ENCODE data around the gene DEFB132. TPM values are rescaled to one million over a fixed set of nuclear protein-coding genes. Genes with fewer than 3 reads are reported as not detected.
A peak's percentile ranks its signal among the peaks of the same experiment; 100 is the strongest.

DEFB132 gene
- total RNA-seq, 1 donor from 2014 or later: not detected

DNA sequence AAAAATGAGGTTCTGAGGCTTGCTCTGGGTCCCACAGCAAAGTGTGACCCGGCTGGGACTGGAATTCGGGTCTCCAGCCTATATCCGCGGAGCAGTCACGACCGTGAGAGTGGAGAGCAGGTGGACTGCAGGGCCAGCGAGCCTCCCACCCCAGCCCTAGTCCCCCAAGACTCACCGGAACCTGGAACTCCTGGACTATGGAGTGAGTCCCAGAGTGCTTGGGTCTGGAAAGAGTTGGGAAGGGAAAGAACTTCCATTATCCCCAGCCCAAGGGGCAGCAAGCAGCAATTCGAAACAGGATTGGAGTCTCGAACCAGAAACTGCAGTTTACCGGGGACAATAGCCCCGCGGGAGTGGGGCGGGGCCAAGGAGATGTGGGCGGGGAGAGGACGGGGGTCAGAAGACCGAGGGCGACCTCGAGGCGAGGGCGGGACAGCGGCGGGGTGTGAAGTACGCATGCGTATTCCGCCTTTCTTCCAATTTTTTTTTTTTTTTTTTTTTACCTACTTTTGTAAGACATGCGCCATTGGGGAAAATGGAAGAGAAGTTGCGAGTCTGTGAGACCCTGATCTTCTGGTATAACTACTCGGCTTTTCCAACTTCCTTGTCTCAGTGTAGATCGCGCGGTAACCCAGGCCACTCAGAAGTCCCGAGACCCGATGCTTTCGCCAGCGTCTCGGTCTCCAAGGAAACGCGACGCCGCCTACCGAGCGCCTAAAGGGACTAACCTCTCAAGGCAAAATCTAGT lies 32.7 kb downstream of the DEFB132 start, which contains the start of gene C20orf96:
C20orf96 (minus strand) TSS at position 667 of the 748 bp plus-strand sequence; CDS start at position 527, 140 bp downstream.
- Mint-ChIP-seq H3K9me3 (no peaks in the 10 kb centered on the region), H3K4me1 (ENCODE audit: low read depth) (peaks cover 21% of the 10 kb centered on the region), H3K27me3 (ENCODE audit: low read depth) (no peaks in the 10 kb centered on the region), H3K4me3 (ENCODE audit: low read depth) (no peak within 1 kb of the TSS), H3K27ac (peak within 1 kb of the TSS; percentile 87), H3K36me3 (ENCODE audit: low read depth) (peaks cover 11% of the 10 kb centered on the region)
- DNase-seq (ENCODE audit: low spot score): peak; percentile 84
- intact Hi-C loops (cut with micrococcal nuclease): loop anchor here (1.0 kb wide), 1 partner anchor 37 kb away; no protein-coding TSS in a partner anchor

DNA sequence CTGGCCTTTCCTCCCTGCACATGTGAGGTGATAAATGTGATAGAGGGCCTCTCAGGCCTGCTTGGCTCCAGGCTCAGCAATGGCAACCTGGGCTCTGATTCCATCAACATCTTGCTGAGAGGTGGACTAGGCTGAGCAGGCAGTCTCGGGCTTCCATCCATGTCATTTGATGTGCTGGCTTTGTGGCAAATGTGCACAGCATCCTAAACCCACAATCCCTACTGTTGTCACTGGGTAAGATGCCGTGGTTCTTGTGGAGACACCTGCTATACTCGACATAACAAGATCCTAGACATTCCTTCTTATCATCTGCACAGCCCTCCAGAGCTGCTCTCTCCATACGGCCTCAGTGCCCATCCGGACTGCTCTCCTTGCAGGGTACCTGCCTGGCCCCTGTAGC lies 37.1 kb downstream of the DEFB132 start:
- intact Hi-C loops (cut with micrococcal nuclease): loop anchor here (5.0 kb wide), 1 partner anchor 248 kb away; the partner anchor contains the start of gene CSNK2A1
- Mint-ChIP-seq H3K4me3 (ENCODE audit: low read depth) (no peak overlapping the region), H3K27ac (no peak overlapping the region), H3K4me1 (ENCODE audit: low read depth) (peaks cover 22% of the 10 kb centered on the region), H3K27me3 (ENCODE audit: low read depth) (no peaks in the 10 kb centered on the region), H3K36me3 (ENCODE audit: low read depth) (peaks cover 20% of the 10 kb centered on the region), H3K9me3 (no peaks in the 10 kb centered on the region)
- no peak for DNase-seq (ENCODE audit: low spot score)

DNA sequence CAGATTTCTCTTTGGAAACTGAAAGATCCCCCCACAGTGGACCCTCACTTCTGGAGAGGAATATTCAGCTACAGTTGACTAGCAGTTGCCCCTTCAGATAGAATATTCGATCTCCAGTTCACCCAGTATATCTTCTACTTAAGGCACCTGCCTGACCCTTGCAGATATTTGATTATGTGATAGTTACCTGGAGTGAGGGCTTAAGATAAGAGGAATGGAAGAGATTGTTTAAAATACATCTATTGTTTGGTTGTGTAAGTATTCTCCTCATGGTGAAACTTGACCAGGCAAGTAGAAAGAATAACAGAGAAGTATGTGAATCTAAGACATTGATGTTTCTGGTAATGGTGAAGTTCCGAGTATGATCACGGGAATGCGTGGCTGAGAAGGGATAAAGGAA lies 38.3 kb downstream of the DEFB132 start:
- peaks cover 26% of the 10 kb centered on the region for H3K4me1 Mint-ChIP-seq (ENCODE audit: low read depth)
- H3K36me3 Mint-ChIP-seq (ENCODE audit: low read depth): peaks cover 29% of the 10 kb centered on the region
- no peaks in the 10 kb centered on the region for H3K9me3 Mint-ChIP-seq
- H3K27me3 Mint-ChIP-seq (ENCODE audit: low read depth): no peaks in the 10 kb centered on the region
- DNase-seq (ENCODE audit: low spot score): no peak
- H3K27ac Mint-ChIP-seq: peak overlapping the region; percentile 28
- intact Hi-C loops (cut with micrococcal nuclease): loop anchor here (5.0 kb wide), 1 partner anchor 246 kb away; the partner anchor contains the start of gene CSNK2A1
- H3K4me3 Mint-ChIP-seq (ENCODE audit: low read depth): peak overlapping the region; percentile 99

DNA sequence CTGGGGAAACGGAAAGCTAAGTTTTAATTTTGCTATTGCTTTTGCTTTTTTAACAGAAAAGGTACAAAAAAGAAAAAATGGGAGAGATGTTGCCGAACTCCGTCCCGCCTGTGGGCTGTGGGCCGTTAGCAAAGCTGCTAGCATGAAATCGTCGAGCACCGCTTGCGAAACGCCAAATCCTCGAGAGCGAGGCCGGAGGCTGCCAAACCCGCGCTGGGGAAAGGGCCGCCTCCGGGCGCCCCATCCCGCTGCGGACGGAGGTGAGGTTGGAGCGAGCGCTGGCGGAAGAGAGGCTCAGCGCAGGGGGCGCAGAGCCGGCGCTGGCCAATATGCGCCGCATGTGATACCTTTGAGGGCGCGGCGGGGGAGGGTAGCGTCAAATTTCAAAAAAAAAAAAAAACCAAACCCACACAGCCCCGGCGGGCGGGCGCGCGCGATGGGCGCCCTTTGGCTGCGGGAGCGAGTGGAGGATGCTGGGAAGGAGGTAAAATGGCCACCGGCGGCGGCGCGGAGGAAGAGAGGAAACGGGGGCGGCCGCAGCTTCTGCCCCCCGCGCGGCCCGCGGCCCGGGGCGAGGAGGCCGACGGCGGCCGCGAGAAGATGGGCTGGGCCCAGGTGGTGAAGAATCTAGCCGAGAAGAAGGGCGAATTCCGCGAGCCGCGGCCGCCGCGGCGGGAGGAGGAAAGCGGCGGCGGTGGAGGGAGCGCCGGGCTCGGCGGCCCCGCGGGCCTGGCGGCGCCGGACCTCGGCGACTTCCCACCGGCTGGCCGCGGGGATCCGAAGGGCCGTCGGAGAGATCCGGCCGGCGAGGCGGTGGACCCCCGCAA lies 39.8 kb downstream of the DEFB132 start, which contains the start of gene ZCCHC3:
ZCCHC3 (plus strand) TSS at position 473 of the 827 bp plus-strand sequence; CDS start at position 490, 17 bp downstream.
- peak; percentile 85 for DNase-seq (ENCODE audit: low spot score)
- peaks cover 38% of the 10 kb centered on the region for H3K4me1 Mint-ChIP-seq (ENCODE audit: low read depth)
- peak within 1 kb of the TSS; percentile 99 for H3K4me3 Mint-ChIP-seq (ENCODE audit: low read depth)
- intact Hi-C loops (cut with micrococcal nuclease): loop anchor here (1.0 to 5.0 kb wide), 2 partner anchors 27 to 245 kb away; partner anchors contain the start of gene CSNK2A1
- peak within 1 kb of the TSS; percentile 99 for H3K27ac Mint-ChIP-seq
- H3K27me3 Mint-ChIP-seq (ENCODE audit: low read depth): no peaks in the 10 kb centered on the region
- peaks cover 40% of the 10 kb centered on the region for H3K36me3 Mint-ChIP-seq (ENCODE audit: low read depth)
- no peaks in the 10 kb centered on the region for H3K9me3 Mint-ChIP-seq

DNA sequence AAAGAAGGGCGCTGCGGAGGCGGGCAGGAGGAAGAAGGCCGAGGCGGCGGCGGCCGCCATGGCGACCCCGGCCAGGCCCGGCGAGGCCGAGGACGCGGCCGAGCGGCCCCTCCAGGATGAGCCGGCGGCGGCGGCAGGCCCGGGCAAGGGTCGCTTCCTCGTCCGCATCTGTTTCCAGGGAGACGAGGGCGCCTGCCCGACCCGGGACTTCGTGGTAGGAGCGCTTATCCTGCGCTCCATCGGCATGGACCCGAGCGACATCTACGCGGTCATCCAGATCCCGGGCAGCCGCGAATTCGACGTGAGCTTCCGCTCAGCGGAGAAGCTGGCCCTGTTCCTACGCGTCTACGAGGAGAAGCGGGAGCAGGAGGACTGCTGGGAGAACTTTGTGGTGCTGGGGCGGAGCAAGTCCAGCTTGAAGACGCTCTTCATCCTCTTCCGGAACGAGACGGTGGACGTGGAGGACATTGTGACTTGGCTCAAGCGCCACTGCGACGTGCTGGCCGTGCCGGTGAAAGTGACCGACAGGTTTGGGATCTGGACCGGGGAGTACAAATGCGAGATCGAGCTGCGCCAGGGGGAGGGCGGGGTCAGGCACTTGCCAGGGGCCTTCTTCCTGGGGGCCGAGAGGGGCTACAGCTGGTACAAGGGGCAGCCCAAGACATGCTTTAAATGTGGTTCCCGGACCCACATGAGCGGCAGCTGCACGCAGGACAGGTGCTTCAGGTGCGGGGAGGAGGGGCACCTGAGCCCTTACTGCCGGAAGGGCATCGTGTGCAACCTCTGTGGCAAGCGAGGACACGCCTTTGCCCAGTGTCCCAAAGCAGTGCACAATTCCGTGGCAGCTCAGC lies 40.6 kb downstream of the DEFB132 start:
- no peaks in the 10 kb centered on the region for H3K27me3 Mint-ChIP-seq (ENCODE audit: low read depth)
- peak overlapping the region; percentile 98 for H3K27ac Mint-ChIP-seq
- peak; percentile 40 for DNase-seq (ENCODE audit: low spot score)
- no peaks in the 10 kb centered on the region for H3K9me3 Mint-ChIP-seq
- H3K36me3 Mint-ChIP-seq (ENCODE audit: low read depth): peaks cover 42% of the 10 kb centered on the region
- intact Hi-C loops (cut with micrococcal nuclease): loop anchor here (1.0 to 5.0 kb wide), 2 partner anchors 26 to 244 kb away; partner anchors contain the start of gene CSNK2A1
- peak overlapping the region; percentile 99 for H3K4me3 Mint-ChIP-seq (ENCODE audit: low read depth)
- H3K4me1 Mint-ChIP-seq (ENCODE audit: low read depth): peaks cover 47% of the 10 kb centered on the region

DNA sequence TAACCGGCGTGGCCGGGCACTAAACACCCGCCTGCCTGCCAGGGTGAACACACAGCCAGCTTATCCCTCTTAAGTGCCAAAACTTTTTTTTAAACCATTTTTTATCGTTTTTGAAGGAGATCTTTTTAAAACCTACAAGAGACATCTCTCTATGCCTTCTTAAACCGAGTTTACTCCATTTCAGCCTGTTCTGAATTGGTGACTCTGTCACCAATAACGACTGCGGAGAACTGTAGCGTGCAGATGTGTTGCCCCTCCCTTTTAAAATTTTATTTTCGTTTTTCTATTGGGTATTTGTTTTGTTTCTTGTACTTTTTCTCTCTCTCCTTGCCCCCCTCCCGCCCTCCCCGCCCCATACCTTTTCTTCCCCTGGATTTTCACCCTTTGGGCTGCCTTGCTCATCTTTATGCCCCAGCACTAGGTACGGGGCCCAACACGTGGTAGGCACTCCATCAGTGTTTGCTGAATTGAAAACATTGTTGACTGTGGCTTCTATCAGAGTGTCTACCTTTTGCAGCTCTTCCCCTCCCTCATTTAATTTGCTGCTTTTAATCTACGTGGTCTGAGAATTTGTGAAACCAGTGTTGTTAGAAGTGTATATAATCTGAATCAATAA lies 41.4 kb downstream of the DEFB132 start:
- Mint-ChIP-seq H3K36me3 (ENCODE audit: low read depth) (peaks cover 42% of the 10 kb centered on the region), H3K4me1 (ENCODE audit: low read depth) (peaks cover 49% of the 10 kb centered on the region), H3K9me3 (no peaks in the 10 kb centered on the region), H3K4me3 (ENCODE audit: low read depth) (peak overlapping the region; percentile 99), H3K27me3 (ENCODE audit: low read depth) (no peaks in the 10 kb centered on the region), H3K27ac (peak overlapping the region; percentile 98)
- intact Hi-C loops (cut with micrococcal nuclease): loop anchor here (5.0 kb wide), 1 partner anchor 243 kb away; the partner anchor contains the start of gene CSNK2A1
- DNase-seq (ENCODE audit: low spot score): no peak

DNA sequence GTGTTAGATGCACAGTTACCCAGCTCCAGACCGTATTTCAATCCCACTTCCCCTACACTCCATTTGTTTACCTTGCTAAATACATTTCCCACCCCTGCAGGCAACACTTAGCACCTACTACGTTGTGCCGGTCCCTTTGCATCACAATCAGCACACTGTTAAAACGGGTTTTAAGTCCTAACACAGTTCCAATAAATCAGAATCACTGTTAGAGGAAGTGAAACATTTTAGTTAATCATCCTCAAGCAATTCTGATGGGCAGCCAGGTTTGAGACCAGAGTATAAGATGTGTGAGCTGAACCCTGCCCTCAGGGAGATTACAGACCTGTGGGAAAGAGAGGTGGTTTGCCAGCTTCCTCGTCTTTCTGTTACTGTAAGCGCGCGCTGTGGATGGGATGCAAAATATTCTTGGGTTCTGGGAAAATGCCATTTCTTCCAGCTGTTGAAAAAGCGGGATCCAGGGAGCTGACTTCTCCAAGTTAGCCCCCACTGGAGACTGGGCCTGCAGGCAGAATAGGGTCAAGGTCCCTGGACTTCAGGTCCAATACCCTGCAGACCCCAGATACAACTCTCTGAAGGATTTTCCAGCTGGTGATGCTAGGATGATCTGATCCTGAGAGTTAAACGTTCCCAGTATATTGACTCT lies 42.9 kb downstream of the DEFB132 start:
- Mint-ChIP-seq H3K4me1 (ENCODE audit: low read depth) (peaks cover 47% of the 10 kb centered on the region), H3K27me3 (ENCODE audit: low read depth) (no peaks in the 10 kb centered on the region), H3K9me3 (no peaks in the 10 kb centered on the region), H3K36me3 (ENCODE audit: low read depth) (peaks cover 42% of the 10 kb centered on the region), H3K27ac (no peak overlapping the region), H3K4me3 (ENCODE audit: low read depth) (peak overlapping the region; percentile 76)
- no peak for DNase-seq (ENCODE audit: low spot score)
- intact Hi-C loops (cut with micrococcal nuclease): no loop called here

DNA sequence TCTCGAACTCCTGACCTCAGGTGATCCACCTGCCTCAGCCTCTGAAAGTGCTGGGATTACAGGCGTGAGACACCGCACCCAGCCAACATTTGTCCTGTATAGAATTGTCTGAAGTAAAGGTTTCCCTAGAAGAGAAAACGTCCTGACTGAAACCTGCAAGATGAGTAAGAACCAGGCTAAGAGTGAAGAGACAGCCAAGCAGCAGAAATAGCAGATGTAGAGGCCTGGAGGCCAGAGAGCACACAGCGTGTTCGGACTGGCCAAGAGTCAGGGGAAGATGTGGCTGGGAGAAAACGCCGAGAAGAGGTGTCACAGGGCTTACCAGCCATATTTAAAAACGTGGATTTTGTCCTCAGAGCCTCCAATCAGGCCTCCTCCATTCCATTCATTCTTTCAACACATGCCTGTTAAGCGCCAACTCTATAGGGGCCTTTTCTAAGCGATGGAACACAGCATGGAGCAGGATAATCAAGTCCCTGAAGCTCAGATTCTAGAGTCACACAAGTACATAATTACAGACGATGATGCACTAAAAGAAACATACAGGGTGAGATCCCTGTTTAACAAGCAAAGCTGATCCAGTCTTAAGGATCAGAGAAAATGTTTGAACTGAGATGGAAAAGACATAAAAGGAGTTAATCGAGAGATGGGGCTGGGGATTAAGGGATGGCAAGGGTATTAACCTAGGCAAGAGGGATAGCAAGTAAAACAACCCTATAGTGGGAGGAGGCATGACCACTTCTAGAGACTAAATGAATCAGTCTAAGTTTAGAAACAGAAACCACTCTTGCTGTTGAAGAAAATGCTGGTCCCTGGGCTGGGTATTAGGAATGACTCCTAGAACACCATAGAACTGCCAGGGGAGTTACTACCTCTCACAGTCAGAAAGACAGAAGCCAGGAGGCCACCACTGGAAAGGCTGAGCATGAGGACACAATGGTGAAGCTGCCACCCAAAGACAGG lies 44.6 kb downstream of the DEFB132 start:
- no peak for DNase-seq (ENCODE audit: low spot score)
- Mint-ChIP-seq H3K36me3 (ENCODE audit: low read depth) (peaks cover 42% of the 10 kb centered on the region), H3K9me3 (no peaks in the 10 kb centered on the region), H3K4me1 (ENCODE audit: low read depth) (peaks cover 38% of the 10 kb centered on the region), H3K27ac (peak overlapping the region; percentile 63), H3K4me3 (ENCODE audit: low read depth) (peak overlapping the region; percentile 43), H3K27me3 (ENCODE audit: low read depth) (no peaks in the 10 kb centered on the region)
- intact Hi-C loops (cut with micrococcal nuclease): no loop called here

DNA sequence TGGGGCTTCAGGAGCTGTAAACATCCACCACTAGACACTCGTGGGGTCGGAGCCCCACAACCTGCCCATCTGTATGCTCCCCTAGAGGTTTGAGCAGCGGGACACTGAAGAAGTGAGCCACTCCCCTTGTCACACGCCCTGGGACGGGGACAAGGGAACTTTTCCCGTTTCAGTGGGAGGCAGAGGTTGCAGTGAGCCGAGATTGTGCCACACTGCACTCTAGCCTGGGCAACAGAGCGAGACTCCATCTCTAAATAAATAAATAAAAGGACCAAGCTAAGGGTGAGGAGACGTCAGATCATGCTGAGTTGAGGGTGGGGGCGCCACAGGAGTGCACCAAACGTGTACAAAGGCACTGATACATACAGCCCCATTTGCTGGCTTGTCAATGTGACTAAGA lies 48.2 kb downstream of the DEFB132 start:
- H3K36me3 Mint-ChIP-seq (ENCODE audit: low read depth): peaks cover 13% of the 10 kb centered on the region
- intact Hi-C loops (cut with micrococcal nuclease): no loop called here
- no peaks in the 10 kb centered on the region for H3K9me3 Mint-ChIP-seq
- peaks cover 33% of the 10 kb centered on the region for H3K4me1 Mint-ChIP-seq (ENCODE audit: low read depth)
- H3K4me3 Mint-ChIP-seq (ENCODE audit: low read depth): no peak overlapping the region
- DNase-seq (ENCODE audit: low spot score): no peak
- no peak overlapping the region for H3K27ac Mint-ChIP-seq
- H3K27me3 Mint-ChIP-seq (ENCODE audit: low read depth): no peaks in the 10 kb centered on the region

DNA sequence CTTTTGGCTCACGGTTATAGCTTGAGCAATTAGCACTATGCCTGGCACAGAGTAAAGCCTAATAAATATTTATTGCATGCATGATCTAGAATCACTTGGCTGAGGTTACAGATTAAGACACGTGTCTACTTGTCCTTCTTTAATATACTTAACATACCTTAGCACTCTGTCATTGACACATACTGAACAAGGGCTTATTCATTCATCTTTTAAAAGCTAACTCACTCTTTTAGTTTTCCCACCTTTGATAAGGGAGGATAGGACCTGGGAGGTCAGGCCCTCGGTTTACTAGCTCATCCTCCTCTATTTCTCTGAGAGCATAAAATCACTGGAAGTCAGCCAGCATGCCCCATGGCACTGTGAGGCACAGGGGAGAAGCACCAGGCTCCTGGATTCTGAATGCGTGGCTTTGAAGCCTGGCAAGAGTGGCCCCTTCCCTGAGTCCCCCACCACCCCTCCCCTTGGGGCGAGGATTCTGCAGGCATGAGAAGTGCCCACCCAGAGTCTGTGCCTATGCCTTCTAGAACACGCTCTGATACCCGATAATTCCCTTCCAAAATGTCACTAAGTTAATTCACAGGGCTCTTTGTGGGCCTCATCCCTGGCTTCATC lies 51.0 kb downstream of the DEFB132 start:
- Mint-ChIP-seq H3K36me3 (ENCODE audit: low read depth) (no peaks in the 10 kb centered on the region), H3K27me3 (ENCODE audit: low read depth) (no peaks in the 10 kb centered on the region), H3K4me3 (ENCODE audit: low read depth) (no peak overlapping the region), H3K9me3 (no peaks in the 10 kb centered on the region), H3K4me1 (ENCODE audit: low read depth) (peaks cover 14% of the 10 kb centered on the region), H3K27ac (no peak overlapping the region)
- intact Hi-C loops (cut with micrococcal nuclease): no loop called here
- DNase-seq (ENCODE audit: low spot score): no peak
